Effector memory CD4-positive, alpha-beta T cell (primary cell): ENCODE measurements around the gene GPR137C.
"Not testable (repeated sequence)": the region's sequence is repeated elsewhere in the genome, so short reads cannot be mapped to it uniquely, and the experiment has no call there.

Experiments used
- DNase-seq, 3 donors: peaks; one replicate each; pipeline ENCODE4 v3.0.0-alpha.2; 2020
- H3K27ac ChIP-seq: 2 replicates; pipeline ENCODE4 v1.7.0; 2013; ENCODE audit warnings: mild to moderate bottlenecking, low read length, moderate library complexity; ENCODE audit not compliant: insufficient read depth, poor library complexity, severe bottlenecking
- H3K27me3 ChIP-seq: replicated peaks from 2 replicates; pipeline ENCODE4 v1.7.0; 2013; ENCODE audit warnings: mild to moderate bottlenecking, low read length; ENCODE audit not compliant: insufficient read depth, control insufficient read depth, poor library complexity, severe bottlenecking
- H3K36me3 ChIP-seq: 2 replicates; pipeline ENCODE4 v1.7.0; 2013; ENCODE audit warnings: mild to moderate bottlenecking, low read length, moderate library complexity; ENCODE audit not compliant: control insufficient read depth, insufficient read depth
- H3K4me1 ChIP-seq: 2 replicates; pipeline ENCODE4 v1.7.0; 2013; ENCODE audit warnings: low read length, mild to moderate bottlenecking; ENCODE audit not compliant: control insufficient read depth, insufficient read depth, poor library complexity, severe bottlenecking
- H3K4me3 ChIP-seq: 2 replicates; pipeline ENCODE4 v1.7.0; 2013; ENCODE audit warnings: low read length, low read depth, mild to moderate bottlenecking; ENCODE audit not compliant: insufficient read depth, poor library complexity, severe bottlenecking
- H3K9me3 ChIP-seq: 2 replicates; pipeline ENCODE4 v1.7.0; 2013; ENCODE audit warnings: mild to moderate bottlenecking, low read length, moderate library complexity; ENCODE audit not compliant: control insufficient read depth

Gene GPR137C

GRCh38 chr14:52563120-52563519 lies 10.5 kb downstream of the GPR137C start:
- Histone ChIP-seq H3K4me1 (no peaks in the 10 kb centered on the region), H3K4me3 (no peak overlapping the region), H3K27ac (no peak overlapping the region), H3K36me3 (no peaks in the 10 kb centered on the region), H3K9me3 (no peaks in the 10 kb centered on the region), H3K27me3 (no peaks in the 10 kb centered on the region)
- DNase-seq = no peak

GRCh38 chr14:52568454-52568853 lies 15.8 kb downstream of the GPR137C start:
- not testable (repeated sequence) for H3K4me3 ChIP-seq, H3K4me1 ChIP-seq, DNase-seq, H3K36me3 ChIP-seq, H3K9me3 ChIP-seq, H3K27ac ChIP-seq, H3K27me3 ChIP-seq

- Histone ChIP-seq H3K4me1 (no peaks in the 10 kb centered on the region), H3K4me3 (no peak overlapping the region), H3K27me3 (no peaks in the 10 kb centered on the region), H3K27ac (no peak overlapping the region), H3K36me3 (no peaks in the 10 kb centered on the region), H3K9me3 (no peaks in the 10 kb centered on the region)
- DNase-seq = no peak
Observed at GRCh38 chr14:52575858-52576257, 23.2 kb downstream of the GPR137C start.

GRCh38 chr14:52583544-52583943 lies 30.9 kb downstream of the GPR137C start:
- Histone ChIP-seq H3K36me3 (no peaks in the 10 kb centered on the region), H3K27me3 (no peaks in the 10 kb centered on the region), H3K4me3 (no peak overlapping the region), H3K27ac (no peak overlapping the region), H3K4me1 (no peaks in the 10 kb centered on the region), H3K9me3 (no peaks in the 10 kb centered on the region)
- no peak for DNase-seq

- Histone ChIP-seq H3K27ac (no peak overlapping the region), H3K27me3 (no peaks in the 10 kb centered on the region), H3K36me3 (no peaks in the 10 kb centered on the region), H3K4me1 (no peaks in the 10 kb centered on the region), H3K9me3 (no peaks in the 10 kb centered on the region), H3K4me3 (no peak overlapping the region)
- DNase-seq = no peak
Observed at GRCh38 chr14:52589646-52590045, 37.0 kb downstream of the GPR137C start.

GRCh38 chr14:52590318-52590717 lies 37.7 kb downstream of the GPR137C start:
- no peak for DNase-seq
- no peaks in the 10 kb centered on the region for H3K9me3 ChIP-seq
- H3K4me3 ChIP-seq = no peak overlapping the region
- no peak overlapping the region for H3K27ac ChIP-seq
- no peaks in the 10 kb centered on the region for H3K27me3 ChIP-seq
- H3K36me3 ChIP-seq = no peaks in the 10 kb centered on the region
- H3K4me1 ChIP-seq = no peaks in the 10 kb centered on the region

GRCh38 chr14:52596320-52596719 lies 43.7 kb downstream of the GPR137C start:
- no peak overlapping the region for H3K4me3 ChIP-seq

GRCh38 chr14:52596861-52597260 lies 44.2 kb downstream of the GPR137C start:
- no peak for DNase-seq
- H3K4me1 ChIP-seq = no peaks in the 10 kb centered on the region
- no peaks in the 10 kb centered on the region for H3K27me3 ChIP-seq
- H3K36me3 ChIP-seq = no peaks in the 10 kb centered on the region
- no peaks in the 10 kb centered on the region for H3K9me3 ChIP-seq
- no peak overlapping the region for H3K4me3 ChIP-seq
- no peak overlapping the region for H3K27ac ChIP-seq

More at GRCh38 chr14:52596320-52596719, 43.7 kb downstream of the GPR137C start:
- no peaks in the 10 kb centered on the region for H3K36me3 ChIP-seq
- no peak for DNase-seq
- no peaks in the 10 kb centered on the region for H3K9me3 ChIP-seq
- no peaks in the 10 kb centered on the region for H3K27me3 ChIP-seq
- no peak overlapping the region for H3K27ac ChIP-seq
- H3K4me1 ChIP-seq = no peaks in the 10 kb centered on the region

GRCh38 chr14:52598568-52598967 lies 45.9 kb downstream of the GPR137C start:
- DNase-seq = no peak
- Histone ChIP-seq H3K27ac (no peak overlapping the region), H3K4me1 (no peaks in the 10 kb centered on the region), H3K4me3 (no peak overlapping the region), H3K27me3 (no peaks in the 10 kb centered on the region), H3K36me3 (no peaks in the 10 kb centered on the region), H3K9me3 (no peaks in the 10 kb centered on the region)

GRCh38 chr14:52599974-52600373 lies 47.3 kb downstream of the GPR137C start:
- Histone ChIP-seq H3K4me3 (no peak overlapping the region), H3K36me3 (no peaks in the 10 kb centered on the region), H3K27ac (no peak overlapping the region), H3K4me1 (no peaks in the 10 kb centered on the region), H3K27me3 (no peaks in the 10 kb centered on the region), H3K9me3 (no peaks in the 10 kb centered on the region)
- no peak for DNase-seq

- Histone ChIP-seq H3K27me3 (no peaks in the 10 kb centered on the region), H3K4me1 (no peaks in the 10 kb centered on the region), H3K36me3 (no peaks in the 10 kb centered on the region), H3K4me3 (no peak overlapping the region), H3K27ac (no peak overlapping the region), H3K9me3 (no peaks in the 10 kb centered on the region)
- no peak for DNase-seq
Observed at GRCh38 chr14:52602131-52602530, 49.5 kb downstream of the GPR137C start.
